Stimulated activated CD4-positive, alpha-beta T cell treated with anti-CD3 and anti-CD28 coated beads, TNF-alpha, amount 100 ng/mL, for 48 hours (primary cell): ENCODE results near the gene TIA1.
A peak's percentile ranks its signal among the peaks of the same experiment; 100 is the strongest.
"Not testable (repeated sequence)": the region's sequence is repeated elsewhere in the genome, so short reads cannot be mapped to it uniquely, and the experiment has no call there.

Experiments
- DNase-seq, 3 donors: peaks; one replicate each; pipeline ENCODE4 v3.0.0-alpha.2; 2020; ENCODE audit warnings: low read depth in 3 of 3

The TIA1 gene

DNA sequence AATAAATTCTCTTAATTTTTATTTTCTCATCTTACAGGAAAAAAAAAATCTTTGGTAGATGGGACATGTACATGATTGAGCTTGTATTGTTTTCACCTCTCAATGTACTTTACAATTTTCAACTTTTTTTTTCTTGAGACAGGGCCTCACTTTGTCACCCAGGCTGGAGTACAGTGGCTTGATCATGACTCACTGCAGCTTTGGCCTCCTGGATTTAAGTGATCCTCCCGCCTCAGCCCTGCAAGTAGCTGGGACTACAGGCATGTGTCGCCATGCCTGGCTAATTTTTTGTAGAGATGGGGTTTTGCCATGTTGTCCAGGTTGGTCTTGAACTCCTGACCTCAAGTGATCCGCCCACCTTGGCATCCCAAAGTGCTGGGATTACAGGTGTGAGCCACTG, 25.1 kb downstream of the TIA1 start:
- DNase-seq: not testable (repeated sequence)

DNA sequence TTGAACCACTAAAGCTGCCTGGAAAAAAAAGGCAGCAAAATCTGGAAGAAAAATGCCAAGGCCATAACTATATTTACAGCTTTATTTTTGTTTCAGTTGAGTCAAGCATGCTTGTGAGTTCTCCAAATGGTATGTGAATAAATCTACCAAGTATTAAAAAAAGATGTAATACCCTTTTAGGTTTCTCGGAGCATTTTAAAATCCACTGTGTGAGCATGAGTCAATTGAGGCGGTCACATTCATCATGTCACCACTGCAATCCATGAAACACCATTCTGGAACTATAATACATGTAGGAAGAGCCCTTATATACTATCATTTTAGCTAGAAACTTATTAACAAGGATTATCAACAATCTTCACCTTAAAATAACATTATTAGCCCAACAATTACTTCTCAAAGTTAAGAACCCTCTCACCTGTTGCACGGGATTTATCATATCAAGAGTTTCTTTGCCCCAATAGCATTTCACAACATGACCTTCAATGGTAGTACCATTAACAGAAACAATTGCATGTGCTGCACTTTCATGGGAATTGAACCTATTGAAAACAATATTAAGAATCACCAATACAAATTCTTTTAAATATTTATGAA, 33.4 kb downstream of the TIA1 start:
- no peak for DNase-seq

DNA sequence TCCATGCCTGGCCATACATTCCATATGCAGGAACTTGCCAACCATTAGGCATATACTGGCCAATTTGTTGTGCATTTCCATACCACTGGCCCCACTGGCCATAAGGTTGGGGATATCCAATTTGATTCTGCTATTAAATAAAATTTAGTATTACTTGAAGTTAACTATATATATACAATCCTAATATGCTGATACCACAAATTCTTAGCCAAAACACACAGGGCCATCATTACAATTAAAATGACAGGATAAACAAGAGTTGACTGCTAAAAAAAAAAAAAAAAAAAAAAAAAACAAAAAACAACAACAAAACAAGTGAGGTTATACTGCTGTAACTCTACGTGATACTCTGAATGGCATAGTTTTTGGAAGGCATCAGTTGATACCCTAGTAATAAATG, 34.1 kb downstream of the TIA1 start:
- DNase-seq: no peak

DNA sequence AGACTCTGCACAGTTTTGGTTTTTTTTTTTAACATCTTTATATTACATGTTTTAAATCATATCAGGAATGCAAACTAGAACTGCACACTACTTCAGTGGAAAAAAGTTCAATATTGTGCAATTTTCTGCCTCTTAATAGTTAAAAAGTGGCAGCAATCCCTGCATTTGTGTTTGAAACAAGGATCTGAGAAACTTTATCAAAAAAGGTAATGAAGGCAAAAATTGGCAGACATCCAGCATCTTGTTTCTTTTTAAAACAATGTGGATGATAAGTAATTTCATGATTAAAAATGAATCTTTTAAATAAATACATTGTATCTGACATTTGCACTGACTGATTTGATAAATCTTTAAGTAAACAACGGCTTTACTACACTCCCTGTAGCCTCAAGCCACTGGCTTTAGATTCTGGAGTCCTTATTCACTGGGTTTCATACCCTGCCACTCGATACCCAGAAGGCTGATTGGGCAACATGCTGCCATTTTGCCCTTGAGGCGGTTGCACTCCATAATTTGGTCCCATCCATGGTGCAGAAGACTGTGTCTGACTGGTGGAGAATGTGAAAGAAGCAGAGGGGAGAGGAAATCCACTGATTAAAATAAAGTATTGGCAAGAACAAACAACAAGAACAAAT, 36.0 kb downstream of the TIA1 start:
- no peak for DNase-seq

DNA sequence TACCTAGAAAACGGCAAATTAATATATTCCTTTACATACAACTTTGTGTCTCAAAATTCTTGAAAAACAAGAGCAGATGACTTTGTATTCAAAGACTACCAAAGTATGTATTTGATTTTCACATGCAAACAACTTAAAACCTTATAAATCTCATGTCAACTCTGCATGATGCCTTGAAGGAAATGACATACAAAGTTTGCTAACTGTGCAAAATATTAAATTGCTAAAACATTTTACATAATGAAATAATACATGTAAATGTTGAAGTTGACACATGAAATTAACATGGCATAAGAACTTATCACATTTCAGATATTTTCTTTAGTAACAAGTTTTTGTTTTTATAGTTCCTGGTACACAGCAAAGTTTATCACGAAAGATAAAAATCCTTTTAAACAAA, 36.8 kb downstream of the TIA1 start:
- DNase-seq: no peak

DNA sequence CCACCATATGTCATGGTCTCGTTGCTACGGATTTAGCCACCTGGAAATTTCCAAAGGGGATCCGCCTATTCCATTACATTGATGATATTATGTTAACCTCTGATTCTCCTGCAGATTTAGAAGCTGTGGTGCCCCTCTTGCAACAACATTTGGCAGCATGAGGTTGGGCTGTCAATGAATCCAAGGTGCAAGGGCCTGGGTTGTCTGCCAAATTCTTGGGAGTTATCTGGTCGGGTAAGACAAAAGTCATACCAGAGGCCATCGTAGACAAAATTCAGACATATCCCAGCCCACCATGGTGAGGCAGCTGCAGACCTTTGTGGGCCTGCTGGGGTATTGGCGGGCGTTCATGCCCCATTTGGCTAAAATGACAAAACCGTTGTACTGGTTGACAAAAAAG, 44.0 kb downstream of the TIA1 start:
- no peak for DNase-seq

DNA sequence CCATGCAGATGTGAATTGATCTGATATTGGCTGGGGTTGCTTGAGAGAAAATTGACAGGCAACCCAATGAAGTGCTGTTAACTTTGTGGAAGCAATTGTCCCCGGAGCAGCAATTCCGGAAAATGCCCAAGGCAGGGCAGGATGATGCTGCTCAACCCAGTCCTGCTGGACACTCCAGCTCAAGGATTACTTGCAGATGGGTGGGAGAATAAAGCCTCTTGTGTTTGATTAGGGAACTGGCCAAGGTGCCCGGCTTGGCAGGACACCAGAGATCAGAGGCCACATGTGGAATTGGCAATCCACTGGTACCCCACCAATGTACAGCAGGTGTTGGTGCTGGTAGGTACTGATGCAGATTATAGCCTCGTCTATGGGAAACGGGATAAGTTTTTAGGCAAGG, 45.3 kb downstream of the TIA1 start:
- DNase-seq: no peak

DNA sequence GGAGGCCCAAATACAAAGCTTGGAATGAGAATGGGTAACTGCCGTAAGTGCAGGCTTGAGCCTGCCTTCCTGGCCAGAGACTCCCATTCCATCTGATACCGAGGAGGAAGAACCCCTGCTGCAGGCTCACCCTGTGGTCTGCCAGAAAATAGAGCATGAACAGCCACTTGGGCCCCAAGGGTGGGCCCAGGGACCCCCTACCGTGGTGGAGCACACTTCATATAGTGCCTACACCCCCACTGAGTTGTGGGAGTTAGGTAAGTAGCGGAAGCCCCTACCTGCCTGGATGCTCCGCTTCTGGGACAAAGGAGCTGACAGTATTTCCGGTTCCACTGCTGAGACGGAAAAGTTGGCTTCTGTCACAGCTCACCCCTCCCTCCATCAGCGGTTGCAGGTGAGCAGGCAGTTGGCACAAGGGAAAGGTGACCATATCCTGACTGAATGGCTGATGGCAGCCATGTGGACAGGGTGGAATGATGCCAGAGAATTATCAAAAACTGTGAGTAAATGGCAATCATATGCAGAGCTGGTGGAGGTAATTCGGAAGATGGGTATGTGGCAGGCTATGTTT, 46.1 kb downstream of the TIA1 start:
- DNase-seq: no peak

DNA sequence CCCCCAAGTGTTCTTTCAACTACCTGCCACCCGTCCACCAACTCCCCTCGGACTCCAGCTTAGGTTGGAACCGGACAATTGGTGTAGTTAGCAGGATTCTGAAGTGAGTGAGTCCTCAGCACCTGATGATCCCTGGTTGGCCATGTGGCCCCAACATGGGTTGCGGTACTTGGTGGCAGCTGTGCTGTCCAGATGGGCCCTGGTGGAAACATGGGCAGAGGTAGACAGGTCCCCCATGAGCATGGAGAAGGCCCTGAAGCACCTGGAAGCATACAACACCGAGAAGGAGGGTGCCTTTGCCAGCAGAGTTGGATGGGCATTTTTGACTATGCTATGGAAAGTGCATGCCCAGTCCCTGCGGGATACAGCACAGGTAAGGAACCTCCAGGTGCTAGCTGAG, 46.6 kb downstream of the TIA1 start:
- DNase-seq: no peak

DNA sequence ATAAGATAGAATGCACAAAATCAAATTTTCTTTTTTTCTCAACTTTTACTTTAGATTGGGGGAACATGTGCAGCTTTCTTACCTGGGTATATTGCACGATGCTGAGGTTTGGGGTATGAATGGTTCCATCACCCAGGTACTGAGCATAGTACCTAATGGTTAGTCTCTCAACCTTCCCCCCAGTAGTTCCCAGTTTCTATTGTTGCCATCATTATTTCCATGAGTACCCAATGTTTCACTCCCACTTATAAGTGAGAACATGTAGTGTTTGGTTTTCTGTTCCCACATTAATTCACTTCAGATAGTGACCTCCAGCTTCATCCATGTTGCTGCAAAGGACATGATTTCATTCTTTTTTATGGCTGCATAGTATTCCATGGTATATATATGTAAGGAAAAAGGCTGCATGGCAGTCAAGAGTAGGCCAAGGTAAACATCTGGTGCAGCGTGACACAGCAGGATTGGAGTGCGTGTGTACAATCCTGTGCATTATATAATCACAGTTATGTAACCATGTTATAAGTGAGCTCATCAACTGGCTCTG, 47.1 kb downstream of the TIA1 start:
- no peak for DNase-seq

DNA sequence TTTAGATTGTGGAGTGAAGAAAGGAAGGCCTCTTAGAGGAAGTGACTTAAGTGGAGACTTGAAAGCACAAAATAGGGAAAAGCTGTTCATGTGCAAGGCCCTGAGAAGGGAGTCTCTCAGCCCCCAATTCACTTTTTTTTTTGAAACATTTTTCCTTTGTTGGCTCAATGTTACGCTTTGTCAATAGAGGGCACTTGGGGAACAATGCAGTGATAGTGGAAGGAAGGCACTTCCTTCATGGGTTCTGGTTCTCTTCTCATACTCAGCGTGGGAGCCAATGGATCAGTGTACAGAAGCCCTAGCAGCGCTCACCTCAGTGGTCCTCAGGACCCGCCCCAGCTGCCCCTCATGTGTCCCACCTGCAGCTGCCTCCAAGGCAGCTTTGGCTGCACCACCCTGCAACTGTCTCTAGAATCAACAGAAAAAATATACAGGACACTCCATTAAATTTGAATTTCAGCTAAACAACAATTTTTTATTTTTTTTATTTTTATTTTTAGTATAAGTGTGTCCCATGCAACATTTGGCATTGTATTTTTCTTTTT, 49.0 kb downstream of the TIA1 start:
- no peak for DNase-seq

DNA sequence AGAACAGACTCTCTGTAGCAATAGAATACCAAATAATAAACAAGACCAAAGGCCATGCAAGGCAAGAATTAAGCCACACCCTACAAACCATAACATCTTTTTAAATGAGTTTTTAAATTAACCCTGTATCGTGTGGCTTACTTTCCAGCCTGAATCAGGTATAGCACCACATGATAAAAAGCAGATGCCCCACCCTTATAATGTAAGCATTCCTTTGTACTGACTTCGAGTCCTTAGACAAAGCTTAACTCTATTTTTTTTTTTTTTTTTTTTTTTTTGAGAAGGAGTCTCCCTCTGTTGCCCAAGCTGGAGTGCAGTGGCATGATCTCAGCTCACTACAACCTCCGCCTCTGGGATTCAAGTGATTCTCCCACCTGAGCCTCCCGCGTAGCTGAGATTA, 55.9 kb downstream of the TIA1 start:
- DNase-seq: no peak

DNA sequence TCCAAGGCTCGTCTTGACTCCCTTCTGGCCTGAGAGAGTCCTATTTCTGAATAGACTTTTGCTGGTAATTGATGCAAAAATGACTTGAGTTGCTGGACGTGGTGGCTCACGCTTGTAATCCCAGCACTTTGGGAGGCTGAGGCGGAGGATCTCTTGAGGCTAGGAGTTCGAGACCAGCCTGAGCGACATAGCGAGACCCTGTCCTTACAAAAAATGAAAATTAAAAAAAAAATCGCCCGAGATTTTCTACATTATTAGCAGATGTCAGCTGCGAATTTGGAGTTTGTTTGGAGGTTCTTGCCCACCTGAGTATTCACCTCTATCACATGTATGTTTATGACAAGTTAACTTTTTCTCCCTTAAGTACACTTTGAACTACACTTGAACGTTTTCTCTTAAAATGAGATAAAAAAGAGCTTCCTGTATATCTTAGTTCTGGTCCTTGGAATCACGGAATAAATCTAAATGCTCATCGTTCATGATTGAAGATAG, 57.1 kb downstream of the TIA1 start:
- DNase-seq: no peak

DNA sequence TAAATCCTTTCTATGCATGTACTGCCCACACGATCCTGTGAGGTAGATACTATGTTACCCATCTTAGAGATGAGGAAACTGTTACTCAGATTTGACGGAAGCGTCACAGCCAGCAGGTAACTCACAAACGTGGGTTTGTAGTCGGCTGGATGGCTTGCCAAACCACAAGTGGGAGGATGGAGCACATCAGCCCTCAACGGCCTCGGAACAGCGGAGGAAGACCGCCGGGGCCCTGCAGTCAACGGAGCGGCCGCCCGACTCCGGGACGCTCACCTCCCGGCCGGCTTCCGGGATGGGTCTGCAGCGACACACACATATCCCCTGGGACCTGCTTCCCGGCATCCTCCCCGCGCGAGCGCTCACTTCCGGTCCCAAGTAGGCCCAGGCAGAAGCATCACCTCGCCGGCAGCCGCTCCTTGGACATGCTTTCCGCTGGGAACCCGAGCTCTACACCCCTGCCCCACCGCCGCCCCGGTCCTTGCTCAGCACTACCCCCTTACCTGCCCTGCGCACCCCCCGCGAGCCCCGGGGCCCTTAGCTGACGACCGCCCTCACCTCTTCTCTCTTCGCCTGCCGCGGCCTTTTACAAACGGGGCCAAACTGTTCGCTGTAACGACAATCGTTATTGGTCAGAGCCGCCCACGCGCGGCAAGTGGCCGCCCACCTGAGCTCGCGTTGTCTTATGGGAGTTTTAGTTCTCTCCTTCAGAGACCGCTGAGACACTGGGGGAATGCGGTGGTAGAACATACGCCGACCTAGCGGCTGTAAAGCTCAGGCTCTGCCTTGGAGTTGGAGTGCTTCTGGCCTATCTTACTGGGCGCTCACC, 57.8 kb downstream of the TIA1 start, which contains the start of gene C2orf42:
C2orf42 (minus strand) TSS at position 602 of the 826 bp plus-strand sequence. CDS start 9,034 bp downstream, outside the sequence.
- DNase-seq: peak; percentile 93 to 96 (median 95)

DNA sequence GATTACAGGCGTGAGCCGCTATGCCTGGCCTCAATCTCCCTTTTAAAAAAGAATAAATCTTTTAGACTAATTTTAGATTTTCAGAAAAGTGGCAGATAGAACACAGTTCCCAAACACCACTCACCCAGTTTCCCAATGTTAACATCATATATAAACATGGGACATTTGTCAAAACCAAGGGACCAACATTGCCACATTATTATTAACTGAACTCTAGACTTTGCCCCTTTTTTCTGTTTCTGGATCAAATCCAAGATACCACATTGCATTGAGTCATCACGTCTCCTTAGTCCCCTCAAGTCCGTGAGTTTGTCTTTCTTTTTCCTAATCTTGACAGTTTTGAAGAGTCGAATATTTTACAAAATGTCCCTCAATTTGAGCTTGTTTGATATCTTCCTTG, 60.0 kb downstream of the TIA1 start:
- no peak for DNase-seq

DNA sequence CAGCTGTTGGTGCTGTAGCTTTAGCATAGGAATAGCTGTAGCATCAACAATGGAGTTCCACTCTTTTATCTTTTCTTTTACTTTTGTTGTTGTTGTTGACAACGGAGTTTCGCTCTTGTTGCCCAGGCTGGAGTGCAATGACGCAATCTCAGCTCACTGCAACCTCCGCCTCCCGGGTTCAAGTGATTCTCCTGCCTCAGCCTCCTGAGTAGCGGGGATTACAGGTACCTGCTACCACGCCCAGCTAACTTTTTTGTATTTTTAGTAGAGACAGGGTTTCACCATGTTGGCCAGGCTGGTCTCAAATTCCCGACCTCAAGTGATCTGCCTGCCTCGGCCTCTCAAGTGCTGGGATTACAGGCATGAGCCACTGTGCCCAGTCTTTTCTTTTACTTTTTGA, 61.3 kb downstream of the TIA1 start:
- DNase-seq: not testable (repeated sequence)

DNA sequence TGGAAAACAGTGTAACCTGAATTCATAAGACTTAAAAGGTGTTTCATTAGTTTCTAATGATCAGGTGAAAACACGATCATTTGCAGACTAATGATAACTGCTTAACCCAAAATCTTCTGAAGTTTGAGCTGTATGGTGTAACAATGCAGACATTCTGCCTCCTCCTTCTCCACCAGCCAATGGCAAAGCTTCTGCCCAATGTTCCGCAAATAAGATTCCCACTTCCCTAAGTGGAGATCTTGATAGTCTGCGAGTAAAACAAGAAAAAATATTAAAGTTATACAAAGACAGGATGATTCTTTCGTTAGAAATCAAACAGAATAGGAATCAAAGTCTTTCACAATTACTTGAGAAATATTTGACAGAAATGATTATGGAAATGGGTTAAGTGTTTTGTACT, 65.7 kb downstream of the TIA1 start:
- DNase-seq: no peak

DNA sequence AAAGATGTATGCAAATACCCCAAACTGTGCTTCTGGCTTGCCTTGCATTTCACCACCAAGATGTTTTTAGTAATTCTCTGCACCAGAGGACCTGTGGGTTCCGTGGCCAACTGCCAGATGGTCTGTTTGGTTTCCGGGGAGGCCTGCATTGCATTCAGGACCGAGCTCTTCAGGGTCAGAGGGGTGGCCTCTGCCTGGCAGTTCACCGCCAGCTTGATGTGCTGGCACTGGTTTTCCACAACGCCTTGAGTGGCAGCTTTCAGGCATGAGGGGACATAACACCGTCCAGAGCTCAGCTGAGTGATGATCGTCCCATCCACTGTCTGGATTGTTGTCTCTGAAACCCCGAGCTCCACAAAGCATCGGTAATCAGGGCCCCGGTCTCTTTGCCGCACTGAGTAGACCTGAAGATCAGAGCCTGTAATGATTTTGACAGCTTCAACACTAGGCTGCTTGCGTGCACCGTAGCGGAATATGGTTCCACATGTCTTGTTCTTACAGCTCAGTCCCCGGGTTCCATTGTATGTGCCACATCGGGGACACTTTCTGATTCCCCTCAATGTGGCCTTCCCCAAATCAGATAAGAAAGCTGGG, 67.0 kb downstream of the TIA1 start:
- no peak for DNase-seq

DNA sequence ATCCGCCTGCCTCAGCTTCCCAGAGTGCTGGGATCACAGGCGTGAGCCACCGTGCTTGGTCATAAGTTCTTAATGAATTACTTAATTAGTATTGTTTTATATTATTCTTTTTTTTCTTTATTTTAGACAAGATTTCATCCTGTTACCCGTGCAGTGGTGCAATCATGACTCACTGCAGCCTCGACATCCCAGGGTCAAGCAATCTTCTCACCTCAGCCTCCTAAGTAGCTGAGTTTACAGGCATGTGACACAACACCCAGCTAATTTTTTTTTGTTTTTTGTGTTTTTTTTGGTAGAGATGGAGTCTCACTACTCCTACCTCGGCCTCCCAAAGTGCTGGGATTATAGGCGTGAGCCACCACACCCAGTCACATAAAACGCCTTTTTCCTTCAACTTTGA, 74.9 kb downstream of the TIA1 start:
- DNase-seq: no peak

DNA sequence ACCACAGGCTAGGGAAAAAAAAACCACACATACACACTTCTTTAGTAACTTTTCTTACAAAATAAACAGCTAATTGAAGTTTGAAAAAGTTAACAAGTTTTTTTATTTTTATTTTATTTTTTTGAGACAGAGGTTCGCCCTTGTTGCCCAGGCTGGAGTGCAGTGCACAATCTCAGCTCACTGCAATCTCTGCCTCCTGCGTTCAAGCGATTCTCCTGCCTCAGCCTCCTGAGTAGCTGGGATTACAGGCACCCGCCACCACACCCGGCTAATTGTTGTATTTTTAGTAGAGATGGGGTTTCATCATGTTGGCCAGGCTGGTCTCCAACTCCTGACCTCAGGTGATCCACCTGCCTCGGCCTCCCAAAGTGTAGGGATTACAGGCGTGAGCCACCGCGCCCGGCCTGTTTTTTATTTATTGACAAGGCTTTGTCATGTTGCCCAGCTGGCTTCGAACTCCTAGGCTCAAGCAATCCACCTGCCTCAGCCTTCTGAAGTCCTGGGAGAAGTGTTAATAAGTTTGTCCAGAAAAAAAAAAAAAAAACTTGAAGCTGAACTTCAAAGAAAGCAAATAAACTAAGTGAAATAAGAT, 78.7 kb downstream of the TIA1 start:
- DNase-seq: not testable (repeated sequence)

DNA sequence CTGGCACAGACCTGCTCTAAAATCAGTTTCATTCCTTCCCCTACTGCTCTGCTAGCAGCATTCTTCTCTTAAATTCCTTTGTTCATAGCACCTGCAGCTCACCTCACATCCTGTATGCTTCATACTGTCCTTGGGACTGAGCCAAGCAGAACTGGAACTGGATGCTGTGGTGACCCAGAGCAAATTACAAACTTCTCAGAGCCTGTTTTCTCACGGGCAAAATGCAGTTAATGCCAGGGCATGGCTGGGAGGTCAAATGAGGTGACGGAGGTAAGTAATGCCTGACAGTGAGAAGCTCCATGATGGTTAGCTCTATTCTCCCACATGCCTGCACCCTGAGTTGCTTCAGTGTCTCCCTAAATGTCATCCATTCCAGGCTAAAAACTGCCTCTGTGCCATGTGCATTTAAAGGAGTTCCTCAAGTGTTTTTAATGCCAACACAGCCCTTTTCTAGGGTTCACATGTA, 87.3 kb downstream of the TIA1 start:
- no peak for DNase-seq
